ENCODE measurements around the gene RAB26. TPM values are rescaled to one million over a fixed set of nuclear protein-coding genes. Genes with fewer than 3 reads are reported as not detected.

The RAB26 gene
- total RNA-seq, 1 donor from 2014 or later = 292 TPM

DNA sequence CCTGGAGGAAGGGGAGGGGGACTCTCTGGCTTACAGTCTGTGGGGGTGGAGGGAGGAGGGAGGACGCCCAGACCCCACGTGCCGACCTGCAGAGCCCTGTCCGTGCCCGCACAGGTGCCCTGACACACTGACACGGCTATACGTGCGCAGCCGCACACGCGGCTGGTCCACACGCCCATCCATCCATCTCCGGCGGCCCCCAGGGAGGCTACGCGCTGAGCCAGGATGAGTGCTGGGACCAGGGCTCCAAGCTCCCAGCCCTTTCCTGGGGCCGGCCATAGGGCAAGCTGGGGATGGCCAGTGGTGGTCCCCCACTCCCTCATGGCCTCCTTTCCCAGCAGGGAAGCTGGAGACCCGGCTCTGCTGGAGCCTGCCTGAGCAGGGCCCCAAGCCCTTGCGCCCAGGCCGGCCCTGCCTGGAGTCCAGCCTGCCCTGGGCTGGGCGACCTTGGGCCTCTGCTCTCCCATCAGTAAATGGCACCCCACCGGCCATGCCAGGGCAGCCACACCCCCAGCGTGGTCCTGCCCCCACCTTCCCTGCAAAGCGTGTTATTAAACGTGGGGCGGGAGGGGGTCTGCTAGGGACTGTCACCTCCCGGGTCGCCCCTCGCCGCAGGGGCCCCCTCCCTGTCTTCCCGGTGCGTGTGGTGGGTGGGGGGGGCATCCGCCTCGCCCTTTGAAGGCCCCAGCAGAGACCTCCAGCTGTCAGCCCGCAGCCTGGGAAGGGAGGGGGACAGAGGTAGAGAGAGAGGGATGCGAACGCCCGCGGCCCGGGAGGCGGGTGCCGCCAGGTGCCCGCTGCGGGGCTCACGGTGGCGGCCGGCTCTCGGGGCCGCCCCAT, 47.1 kb downstream of the RAB26 start:
- peak overlapping the region; percentile 59 for H3K4me3 Mint-ChIP-seq (ENCODE audit: unreplicated experiment)
- peaks cover 4% of the 10 kb centered on the region for H3K36me3 Mint-ChIP-seq (ENCODE audit: unreplicated experiment)
- TF ChIP-seq, protein P1, sequence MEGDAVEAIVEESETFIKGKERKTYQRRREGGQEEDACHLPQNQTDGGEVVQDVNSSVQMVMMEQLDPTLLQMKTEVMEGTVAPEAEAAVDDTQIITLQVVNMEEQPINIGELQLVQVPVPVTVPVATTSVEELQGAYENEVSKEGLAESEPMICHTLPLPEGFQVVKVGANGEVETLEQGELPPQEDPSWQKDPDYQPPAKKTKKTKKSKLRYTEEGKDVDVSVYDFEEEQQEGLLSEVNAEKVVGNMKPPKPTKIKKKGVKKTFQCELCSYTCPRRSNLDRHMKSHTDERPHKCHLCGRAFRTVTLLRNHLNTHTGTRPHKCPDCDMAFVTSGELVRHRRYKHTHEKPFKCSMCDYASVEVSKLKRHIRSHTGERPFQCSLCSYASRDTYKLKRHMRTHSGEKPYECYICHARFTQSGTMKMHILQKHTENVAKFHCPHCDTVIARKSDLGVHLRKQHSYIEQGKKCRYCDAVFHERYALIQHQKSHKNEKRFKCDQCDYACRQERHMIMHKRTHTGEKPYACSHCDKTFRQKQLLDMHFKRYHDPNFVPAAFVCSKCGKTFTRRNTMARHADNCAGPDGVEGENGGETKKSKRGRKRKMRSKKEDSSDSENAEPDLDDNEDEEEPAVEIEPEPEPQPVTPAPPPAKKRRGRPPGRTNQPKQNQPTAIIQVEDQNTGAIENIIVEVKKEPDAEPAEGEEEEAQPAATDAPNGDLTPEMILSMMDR (IDR thresholded peaks at IDR 0.05; ENCODE audit: partially characterized antibody, unreplicated experiment) = no peak
- no peak overlapping the region for H3K27ac Mint-ChIP-seq (ENCODE audit: unreplicated experiment)
- peak; percentile 67 for DNase-seq
- peaks cover 3% of the 10 kb centered on the region for H3K9me3 Mint-ChIP-seq (ENCODE audit: unreplicated experiment)
- peaks cover 21% of the 10 kb centered on the region for H3K27me3 Mint-ChIP-seq (ENCODE audit: unreplicated experiment)
- no peaks in the 10 kb centered on the region for H3K4me1 Mint-ChIP-seq (ENCODE audit: low read depth, unreplicated experiment)

GRCh38 chr16:2196162-2196980, 47.9 kb downstream of the RAB26 start, which contains the start of gene CASKIN1:
CASKIN1 (minus strand) TSS chr16:2196605; CDS start chr16:2196432, 173 bp downstream.
- Mint-ChIP-seq H3K27ac (ENCODE audit: unreplicated experiment) (no peak within 1 kb of the TSS), H3K9me3 (ENCODE audit: unreplicated experiment) (peaks cover 3% of the 10 kb centered on the region), H3K4me3 (ENCODE audit: unreplicated experiment) (peak within 1 kb of the TSS; percentile 59), H3K36me3 (ENCODE audit: unreplicated experiment) (peaks cover 5% of the 10 kb centered on the region), H3K27me3 (ENCODE audit: unreplicated experiment) (peaks cover 24% of the 10 kb centered on the region), H3K4me1 (ENCODE audit: low read depth, unreplicated experiment) (no peaks in the 10 kb centered on the region)
- TF ChIP-seq, protein P1 (IDR thresholded peaks at IDR 0.05; ENCODE audit: partially characterized antibody, unreplicated experiment) = no peak
- DNase-seq = peak; percentile 58

- H3K4me3 Mint-ChIP-seq (ENCODE audit: unreplicated experiment) = no peak overlapping the region
- TF ChIP-seq, protein P1 (IDR thresholded peaks at IDR 0.05; ENCODE audit: partially characterized antibody, unreplicated experiment) = no peak
- peaks cover 24% of the 10 kb centered on the region for H3K27me3 Mint-ChIP-seq (ENCODE audit: unreplicated experiment)
- peaks cover 3% of the 10 kb centered on the region for H3K9me3 Mint-ChIP-seq (ENCODE audit: unreplicated experiment)
- H3K27ac Mint-ChIP-seq (ENCODE audit: unreplicated experiment) = no peak overlapping the region
- H3K36me3 Mint-ChIP-seq (ENCODE audit: unreplicated experiment) = peaks cover 5% of the 10 kb centered on the region
- H3K4me1 Mint-ChIP-seq (ENCODE audit: low read depth, unreplicated experiment) = no peaks in the 10 kb centered on the region
- no peak for DNase-seq
Observed at GRCh38 chr16:2196981-2197511, 48.6 kb downstream of the RAB26 start.

DNA sequence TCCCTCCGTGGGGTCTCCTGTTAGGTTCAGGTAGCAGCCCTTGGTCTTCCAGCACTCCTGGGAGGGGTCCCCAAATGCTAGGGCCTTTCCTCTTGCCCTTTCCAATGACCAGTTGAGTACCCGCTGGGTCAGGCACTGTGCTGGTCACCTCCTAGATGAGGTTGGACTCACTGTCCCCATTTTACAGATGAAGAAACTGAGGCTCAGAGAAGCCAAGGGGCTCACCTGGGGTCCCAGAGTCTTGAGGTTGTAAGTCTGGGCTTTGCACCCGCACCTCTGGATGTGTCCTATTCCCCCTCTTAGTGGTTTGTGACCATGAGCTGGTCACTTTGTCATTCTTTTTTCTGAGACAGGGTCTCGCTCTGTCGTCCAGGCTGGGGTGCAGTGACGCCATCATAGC, 49.3 kb downstream of the RAB26 start:
- peaks cover 2% of the 10 kb centered on the region for H3K9me3 Mint-ChIP-seq (ENCODE audit: unreplicated experiment)

More for the DNA sequence above, 49.3 kb downstream of the RAB26 start:
- no peak overlapping the region for H3K27ac Mint-ChIP-seq (ENCODE audit: unreplicated experiment)
- no peak for DNase-seq
- H3K4me1 Mint-ChIP-seq (ENCODE audit: low read depth, unreplicated experiment) = no peaks in the 10 kb centered on the region
- peaks cover 25% of the 10 kb centered on the region for H3K27me3 Mint-ChIP-seq (ENCODE audit: unreplicated experiment)
- TF ChIP-seq, protein P1 (IDR thresholded peaks at IDR 0.05; ENCODE audit: partially characterized antibody, unreplicated experiment) = no peak
- peaks cover 5% of the 10 kb centered on the region for H3K36me3 Mint-ChIP-seq (ENCODE audit: unreplicated experiment)
- H3K4me3 Mint-ChIP-seq (ENCODE audit: unreplicated experiment) = peak overlapping the region; percentile 34

Data from glutamatergic neuron (in vitro differentiated cells).